ENCODE measurements around the gene CASQ1. TPM values are rescaled to one million over a fixed set of nuclear protein-coding genes. Genes with fewer than 3 reads are reported as not detected.

The CASQ1 gene
- total and polyA plus RNA-seq, 2 of the 13 experiments (the other 11 are each of a cell fraction or from before 2014, with no cell fraction given): 0.09 to 0.20 TPM

- WGBS (ENCODE audit: low lambda C conversion rate): 53% methylated on average over 12 of the region's 12 CpGs
- Histone ChIP-seq H4K20me1 (ENCODE audit: insufficient read depth, low read length) (no peaks in the 10 kb centered on the region), H3K9me3 (ENCODE audit: low read length) (no peaks in the 10 kb centered on the region), H3K4me1 (ENCODE audit: insufficient read depth, low read length) (peaks cover 39% of the 10 kb centered on the region), H3K36me3 (replicated peaks in 1 of 2; ENCODE audit: control insufficient read depth in 1 of 2, insufficient read depth in 2 of 2, low read length in 2 of 2) (no peaks in the 10 kb centered on the region), H3K4me2 (ENCODE audit: low read depth, low read length) (no peak overlapping the region), H3K4me3 (replicated peaks in 1 of 3; ENCODE audit: insufficient read depth in 1 of 3, low read depth in 2 of 3, low read length in 3 of 3) (no peak overlapping the region), H3K9ac (ENCODE audit: insufficient read depth, low read depth, low read length) (no peak overlapping the region), H3K79me2 (ENCODE audit: insufficient read depth, low read length) (no peaks in the 10 kb centered on the region), H3K27ac (ENCODE audit: extremely low read length, insufficient read depth, low read length) (no peak overlapping the region), H3K27me3 (ENCODE audit: control insufficient read depth in 1 of 2, insufficient read depth in 2 of 2, low read length in 2 of 2) (peaks cover 0 to 19% of the 10 kb centered on the region in 2 experiments; a peak in 3 of 5 replicates), H2AFZ (ENCODE audit: low read length) (no peak overlapping the region)
- CTCF ChIA-PET (ENCODE audit: low intra/inter-chr PET ratio, low total read pairs): no interaction called here
- intact Hi-C loops (cut with micrococcal nuclease; ENCODE audit: unreplicated experiment): no loop called here
- DNase-seq (ENCODE audit: low spot score) (no peak), FAIRE-seq (no peak), ATAC-seq (no peak)
- POLR2A ChIA-PET: no interaction called here
- in situ Hi-C loops (cut with HindIII; ENCODE audit: extremely low pct_ligation_motif_present, low pct_unique_long_range_greater_than_20kb): no loop called here
- TF ChIP-seq FIP1L1 (IDR thresholded peaks at IDR 0.05; ENCODE audit: borderline replicate concordance, insufficient read depth, low read depth, low read length): no peak
- TF ChIP-seq ZNF232 (CRISPR knock-in tag; IDR thresholded peaks at IDR 0.05; ENCODE audit: borderline replicate concordance): no peak
- no peak for TF ChIP-seq ZNF414 (CRISPR knock-in tag; IDR thresholded peaks at IDR 0.05)
- no peak for TF ChIP-seq AFF4 (CRISPR knock-in tag; IDR thresholded peaks at IDR 0.05)
- TF ChIP-seq ZNF230 (CRISPR knock-in tag; IDR thresholded peaks at IDR 0.05): no peak
- TF ChIP-seq ZNF619 (CRISPR knock-in tag; IDR thresholded peaks at IDR 0.05): no peak
- no TSS peak for BruUV-seq (replicated peaks)
Observed at GRCh38 chr1:160166166-160166868, 24.1 kb upstream of the CASQ1 start.

All from HepG2 (cell line).